GM23248 (cell line): ENCODE results near the gene NPAS2. TPM values are rescaled to one million over a fixed set of nuclear protein-coding genes. Genes with fewer than 3 reads are reported as not detected.

Experiments used
- DNase-seq: peaks from one replicate; pipeline ENCODE4 v3.0.0-alpha.2; 2015
- H2AFZ ChIP-seq: fragments of 200-600 bp; sonication (generic); 2 replicates; pipeline ENCODE4 v1.6.1; 2016; ENCODE audit warnings: antibody characterized with exemption
- H3F3A ChIP-seq: fragments of 200-600 bp; sonication (generic); 2 replicates; pipeline ENCODE4 v1.6.1; 2016; ENCODE audit warnings: mild to moderate bottlenecking, antibody characterized with exemption, mixed run types; ENCODE audit not compliant: insufficient read depth
- H3K27ac ChIP-seq: fragments of 200-600 bp; sonication (generic); 2 replicates; pipeline ENCODE4 v1.5.1; 2016; ENCODE audit warnings: mild to moderate bottlenecking
- H3K27me3 ChIP-seq: fragments of 200-600 bp; sonication (generic); replicated peaks from 2 replicates; pipeline ENCODE4 v1.6.1; 2016; ENCODE audit warnings: mild to moderate bottlenecking; ENCODE audit not compliant: insufficient read depth
- H3K36me3 ChIP-seq: fragments of 200-600 bp; sonication (generic); 2 replicates; pipeline ENCODE4 v1.6.1; 2016; ENCODE audit warnings: low read depth, mild to moderate bottlenecking
- H3K4me1 ChIP-seq: fragments of 200-600 bp; sonication (generic); 2 replicates; pipeline ENCODE4 v1.6.1; 2016; ENCODE audit warnings: mild to moderate bottlenecking; ENCODE audit not compliant: insufficient read depth
- H3K4me2 ChIP-seq: fragments of 200-600 bp; sonication (generic); one replicate; pipeline ENCODE4 v1.6.1; 2016; ENCODE audit warnings: mild to moderate bottlenecking; ENCODE audit not compliant: unreplicated experiment
- H3K4me3 ChIP-seq: fragments of 200-600 bp; sonication (generic); 2 replicates; pipeline ENCODE4 v1.5.1; 2016; ENCODE audit warnings: mild to moderate bottlenecking
- H3K79me2 ChIP-seq: fragments of 200-600 bp; sonication (generic); 2 replicates; pipeline ENCODE4 v1.6.1; 2016; ENCODE audit warnings: mild to moderate bottlenecking; ENCODE audit not compliant: insufficient read depth
- H3K9ac ChIP-seq: fragments of 200-600 bp; sonication (generic); 2 replicates; pipeline ENCODE4 v1.6.1; 2016; ENCODE audit warnings: mild to moderate bottlenecking
- H3K9me2 ChIP-seq: fragments of 200-600 bp; sonication (generic); 2 replicates; pipeline ENCODE4 v1.6.1; 2016; ENCODE audit warnings: mixed run types, mild to moderate bottlenecking, moderate library complexity; ENCODE audit not compliant: insufficient read depth
- H3K9me3 ChIP-seq: fragments of 200-600 bp; sonication (generic); one replicate; pipeline ENCODE4 v1.6.1; 2017; ENCODE audit warnings: low read depth
- H4K20me1 ChIP-seq: fragments of 200-600 bp; sonication (generic); 2 replicates; pipeline ENCODE4 v1.6.0; 2016; ENCODE audit not compliant: insufficient read depth
- EZH2 ChIP-seq: fragments of 200-600 bp; sonication (generic); IDR thresholded peaks from 2 replicates; pipeline ENCODE4 v1.6.1; 2018; ENCODE audit warnings: antibody characterized with exemption, mild to moderate bottlenecking; ENCODE audit not compliant: insufficient read depth, poor library complexity, severe bottlenecking
- EZH2phosphoT487 ChIP-seq: fragments of 200-600 bp; sonication (generic); IDR thresholded peaks from 2 replicates; pipeline ENCODE4 v1.6.1; 2018; ENCODE audit warnings: antibody characterized with exemption, moderate library complexity, mild to moderate bottlenecking, low read depth; ENCODE audit not compliant: insufficient read depth
- WGBS, 2 experiments: methylation state at CpG; one replicate each; pipeline ENCODE4 v1.1.6; 2015 to 2017; ENCODE audit warnings: low lambda C conversion rate in 2 of 2, low coverage in 1 of 2; ENCODE audit errors: missing lambda C conversion rate in 2 of 2; 5-methylcytosine and 5-hydroxymethylcytosine counted together
- in situ Hi-C: fragments of 300-500 bp; cut with MboI; formaldehyde crosslinking; loops from 2 replicates; pipeline ENCODE4 v1.15.0; 2020
- polyA plus RNA-seq: library from polyadenylated mRNA; unstranded; fragments of >200 nt; fragmentation: Nextera tagmentation; extraction: Ambion mirVana; gene quantifications from 2 replicates; pipeline ENCODE4 v1.2.1, GENCODE V29; 2016
- total RNA-seq: library from RNA; depleted of rRNA; stranded (reverse); fragments of >200 nt; shearing (Covaris generic); gene quantifications from 2 replicates; pipeline ENCODE4 v1.2.3, GENCODE V29; 2014

NPAS2 gene
- total and polyA plus RNA-seq, 2 experiments from 2014 or later: 3.8 to 10.8 TPM

- Histone ChIP-seq H3K9ac (no peak overlapping the region), H3K79me2 (no peaks in the 10 kb centered on the region), H4K20me1 (no peaks in the 10 kb centered on the region), H3K27ac (no peak overlapping the region), H3K27me3 (no peaks in the 10 kb centered on the region), H3K36me3 (no peaks in the 10 kb centered on the region), H3K9me2 (no peaks in the 10 kb centered on the region), H3K4me2 (no peak overlapping the region), H3K9me3 (no peaks in the 10 kb centered on the region), H3F3A (peaks cover 8% of the 10 kb centered on the region; the same call in 1 of the 2 replicates), H2AFZ (no peak overlapping the region), H3K4me1 (peaks cover 14% of the 10 kb centered on the region), H3K4me3 (no peak overlapping the region)
- 94 to 96% methylated on average over 12 of the region's 12 CpGs for WGBS, 2 experiments
- no peak for TF ChIP-seq EZH2
- no peak for TF ChIP-seq EZH2phosphoT487
- in situ Hi-C loops: no loop called here
- DNase-seq: no peak
Measured at GRCh38 chr2:100781523-100782379, 38.2 kb upstream of the NPAS2 start.

DNA sequence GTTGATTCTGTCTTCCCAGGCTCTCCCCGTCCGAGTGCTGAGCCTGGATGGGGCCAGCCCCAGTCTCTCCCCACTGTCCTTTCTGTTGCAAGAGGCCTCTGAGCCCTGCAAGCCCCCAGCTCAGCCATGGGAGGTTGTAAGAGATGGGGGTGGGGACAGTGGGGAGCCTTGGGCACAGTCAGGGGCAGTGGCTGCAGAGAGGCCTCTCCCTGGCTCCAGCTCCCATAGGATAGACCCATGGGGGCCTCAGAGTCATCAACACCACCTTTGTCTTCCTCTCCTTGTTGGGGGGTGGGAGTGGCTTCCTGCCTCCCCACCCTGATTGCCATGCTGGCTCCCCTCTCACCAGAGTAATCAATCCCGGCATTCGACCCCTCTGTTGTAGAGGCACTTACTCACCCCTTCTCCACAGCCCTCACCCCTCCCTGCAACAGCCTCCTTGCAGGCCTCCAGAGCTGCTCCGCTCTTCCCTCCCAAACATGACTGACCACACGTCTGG is 37.5 kb upstream of the NPAS2 start:
- 91 to 96% methylated on average over 4 to 6 of the region's 6 CpGs for WGBS, 2 experiments
- Histone ChIP-seq H2AFZ (no peak overlapping the region), H3K9ac (no peak overlapping the region)

DNA sequence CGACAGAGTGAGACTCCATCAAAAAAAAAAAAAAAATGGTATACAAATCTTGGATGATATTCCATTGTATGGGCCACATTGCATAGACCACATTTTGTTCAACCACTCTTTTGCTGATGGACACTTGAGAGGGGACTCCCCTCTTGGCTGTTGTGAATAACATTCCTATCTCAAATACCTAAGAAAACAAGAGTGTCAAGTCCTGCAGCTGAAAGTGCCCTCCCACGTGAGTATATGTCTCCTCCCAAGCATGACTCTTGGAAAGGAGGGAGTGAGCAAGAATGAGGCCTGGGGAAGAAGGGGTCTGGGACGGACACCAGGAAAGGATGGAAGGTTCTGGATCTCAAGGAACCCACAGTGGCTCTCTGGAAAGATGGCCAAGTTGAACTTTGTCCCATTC is 36.0 kb upstream of the NPAS2 start:
- Histone ChIP-seq H3K9me3 (no peaks in the 10 kb centered on the region), H3K27ac (no peak overlapping the region), H3K9ac (no peak overlapping the region), H3K4me1 (peaks cover 16% of the 10 kb centered on the region), H3K9me2 (no peaks in the 10 kb centered on the region), H3K36me3 (no peaks in the 10 kb centered on the region), H4K20me1 (no peaks in the 10 kb centered on the region), H3K27me3 (no peaks in the 10 kb centered on the region), H3K4me2 (no peak overlapping the region), H2AFZ (no peak overlapping the region), H3F3A (peaks cover 15% of the 10 kb centered on the region; the same call in 1 of the 2 replicates), H3K4me3 (no peak overlapping the region), H3K79me2 (no peaks in the 10 kb centered on the region)
- TF ChIP-seq EZH2phosphoT487: no peak
- no peak for TF ChIP-seq EZH2
- no peak for DNase-seq
- 67 to 79% methylated on average over 3 of the region's 3 CpGs for WGBS, 2 experiments
- in situ Hi-C loops: no loop called here

More for the DNA sequence above, 37.5 kb upstream of the NPAS2 start:
- Histone ChIP-seq H3K9me2 (no peaks in the 10 kb centered on the region), H3F3A (peaks cover 15% of the 10 kb centered on the region; the same call in 1 of the 2 replicates), H3K4me1 (peaks cover 16% of the 10 kb centered on the region), H3K4me2 (no peak overlapping the region), H3K79me2 (no peaks in the 10 kb centered on the region), H3K36me3 (no peaks in the 10 kb centered on the region), H3K9me3 (no peaks in the 10 kb centered on the region), H3K4me3 (no peak overlapping the region), H3K27ac (no peak overlapping the region), H3K27me3 (no peaks in the 10 kb centered on the region), H4K20me1 (no peaks in the 10 kb centered on the region)
- no peak for DNase-seq
- in situ Hi-C loops: no loop called here
- TF ChIP-seq EZH2phosphoT487 (no peak), EZH2 (no peak)

- WGBS, 2 experiments: 87 to 89% methylated on average over 8 of the region's 8 CpGs
- Histone ChIP-seq H2AFZ (no peak overlapping the region), H3K9me3 (no peaks in the 10 kb centered on the region), H3K4me3 (no peak overlapping the region), H4K20me1 (no peaks in the 10 kb centered on the region), H3K9ac (no peak overlapping the region), H3K27me3 (no peaks in the 10 kb centered on the region), H3K36me3 (no peaks in the 10 kb centered on the region), H3K9me2 (no peaks in the 10 kb centered on the region), H3K27ac (no peak overlapping the region), H3K4me1 (peaks cover 16% of the 10 kb centered on the region), H3K4me2 (no peak overlapping the region), H3K79me2 (no peaks in the 10 kb centered on the region), H3F3A (peaks cover 15% of the 10 kb centered on the region; the same call in 1 of the 2 replicates)
- TF ChIP-seq EZH2 (no peak), EZH2phosphoT487 (no peak)
- no peak for DNase-seq
- in situ Hi-C loops: no loop called here
Measured at GRCh38 chr2:100784681-100785080, 35.3 kb upstream of the NPAS2 start.
